Posterior vena cava (tissue), 2 donors: ENCODE measurements around the gene SGK1. TPM values are rescaled to one million over a fixed set of nuclear protein-coding genes. Genes with fewer than 3 reads are reported as not detected.
"Not testable (repeated sequence)": the region's sequence is repeated elsewhere in the genome, so short reads cannot be mapped to it uniquely, and the experiment has no call there.

Experiments used
- DNase-seq: peaks from one replicate; pipeline ENCODE4 v3.0.0-alpha.2; 2020; ENCODE audit warnings: low spot score
- intact Hi-C, 2 donors: fragments of 100-400 bp; cut with DNase I; formaldehyde crosslinking; loops; one replicate each; pipeline versions ENCODE4 v1.14.1 to v1.14.2; 2022 to 2023
- total RNA-seq, 2 donors: library from RNA; stranded (reverse); fragmentation: NEBNext Ultra II Directional; extraction: Animal tissue kit (Norgen Biotek cat#: 25700); gene quantifications; one replicate each; pipeline ENCODE4 v1.2.1, GENCODE V29; 2021
- donor health status: DM: yes; HTN: yes; CAD: no.
- donor health status: DM: yes; HTN: yes; CAD: no.

The SGK1 gene
- total RNA-seq, 2 donors from 2014 or later = 61.1 to 143 TPM

DNA sequence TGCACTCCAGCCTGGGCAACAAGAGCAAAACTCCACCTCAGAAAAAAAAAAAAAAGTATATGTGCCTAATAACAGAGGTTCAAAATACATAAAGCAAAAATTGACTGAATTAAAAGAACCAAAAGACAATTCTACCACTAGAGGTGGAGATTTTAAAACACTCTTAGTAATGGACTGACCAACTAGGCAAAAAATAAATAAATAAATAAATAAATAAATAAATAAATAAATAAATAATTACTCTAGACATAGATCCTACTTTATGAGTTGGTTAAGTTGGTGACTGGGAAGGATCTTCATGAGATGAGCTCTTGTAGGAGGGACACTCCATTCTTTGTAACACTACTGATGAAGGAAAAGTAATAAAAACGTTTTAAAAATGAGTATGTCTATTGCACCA, 113.9 kb downstream of the SGK1 start:
- intact Hi-C loops = no loop called here
- DNase-seq = no peak

DNA sequence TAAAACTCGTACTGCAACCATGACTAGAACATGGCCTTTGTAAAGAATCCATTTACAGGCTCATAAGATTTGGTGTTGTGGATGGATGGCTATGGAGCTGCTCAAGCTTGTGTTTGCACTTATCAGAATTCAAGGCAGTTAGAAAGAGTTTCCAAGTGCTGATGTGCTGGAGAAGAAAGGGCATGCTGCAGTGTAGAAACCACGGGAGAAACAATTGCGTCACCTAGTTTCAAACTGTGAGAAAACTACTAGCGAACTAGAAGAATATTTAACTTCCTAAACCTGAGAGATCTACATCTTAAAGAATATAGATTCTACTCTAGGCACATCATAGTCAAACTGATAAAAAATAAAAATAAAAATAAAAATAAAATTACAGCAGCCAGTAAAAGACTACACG, 116.2 kb downstream of the SGK1 start:
- DNase-seq = no peak
- intact Hi-C loops = no loop called here

DNA sequence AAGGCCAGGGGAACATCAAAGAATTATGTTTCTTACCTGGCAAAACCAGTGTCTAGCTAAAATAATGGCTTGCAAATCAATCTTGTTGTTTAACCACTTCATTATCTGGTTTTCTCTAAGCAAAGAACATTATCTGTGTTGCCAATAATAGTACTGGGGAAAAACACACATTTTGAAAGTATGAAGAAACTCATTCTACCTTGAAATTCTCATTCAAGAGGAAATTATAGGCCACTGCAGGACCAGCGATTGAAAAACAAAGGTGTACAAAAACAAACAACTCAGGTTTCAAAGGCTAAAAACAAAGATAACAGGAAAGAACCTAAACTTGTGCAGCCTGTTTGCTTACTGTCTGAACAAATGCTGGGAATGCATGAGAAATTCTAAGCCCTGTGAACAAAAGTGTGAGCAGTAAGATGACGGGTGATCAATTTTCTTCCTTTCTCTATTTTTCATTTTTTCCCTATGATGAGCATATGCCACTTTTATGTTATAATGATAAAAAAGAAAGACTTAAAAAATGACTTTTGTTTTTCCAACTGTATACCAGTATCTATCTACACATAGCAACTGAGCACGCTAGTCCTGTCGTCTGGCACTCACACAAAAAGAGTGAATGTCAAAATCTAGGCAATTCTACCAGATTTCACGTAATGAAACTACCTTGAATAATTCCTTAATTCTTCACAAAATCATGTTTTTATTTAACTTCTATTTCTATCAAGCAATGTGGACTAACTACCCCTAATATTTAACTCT, 117.9 kb downstream of the SGK1 start:
- DNase-seq = no peak
- intact Hi-C loops = no loop called here

DNA sequence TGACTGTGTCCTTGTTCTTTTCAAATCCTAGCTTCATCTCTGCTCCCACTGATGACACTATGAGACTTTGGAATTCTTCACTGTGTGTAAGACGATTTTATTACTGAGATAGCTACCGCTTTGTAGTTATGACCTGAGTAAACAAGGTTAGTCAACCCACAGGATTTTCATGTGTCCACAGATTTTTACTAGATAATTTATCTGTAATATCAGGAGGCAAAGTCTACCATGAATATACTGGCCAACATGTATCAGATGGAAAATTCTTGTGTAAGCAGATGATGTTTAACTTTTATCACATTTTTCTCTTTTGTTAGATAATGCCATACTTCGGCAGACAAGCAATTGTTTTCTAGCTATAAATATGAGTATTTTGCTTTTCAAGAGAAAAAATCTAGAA, 119.8 kb downstream of the SGK1 start:
- intact Hi-C loops = no loop called here

DNA sequence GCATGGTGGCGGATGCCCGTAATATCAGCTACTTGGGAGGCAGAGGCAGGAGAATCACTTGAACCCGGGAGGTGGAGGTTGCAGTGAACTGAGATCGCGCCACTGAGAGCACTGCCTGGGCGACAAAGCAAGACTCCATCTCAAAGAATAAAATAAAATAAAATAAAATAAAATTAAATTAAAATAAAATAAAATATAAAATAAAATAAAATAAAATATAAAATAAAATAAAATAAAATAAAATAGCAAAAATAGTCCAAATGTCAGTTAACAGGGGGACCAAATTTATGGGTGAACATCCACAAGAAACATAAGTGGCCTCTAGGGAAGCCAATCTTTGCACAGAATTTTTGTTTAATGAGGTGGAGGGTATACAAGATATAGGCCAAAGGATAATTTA, 120.2 kb downstream of the SGK1 start:
- DNase-seq, intact Hi-C loops: not testable (repeated sequence)

More for the DNA sequence above, 119.8 kb downstream of the SGK1 start:
- DNase-seq = no peak

DNA sequence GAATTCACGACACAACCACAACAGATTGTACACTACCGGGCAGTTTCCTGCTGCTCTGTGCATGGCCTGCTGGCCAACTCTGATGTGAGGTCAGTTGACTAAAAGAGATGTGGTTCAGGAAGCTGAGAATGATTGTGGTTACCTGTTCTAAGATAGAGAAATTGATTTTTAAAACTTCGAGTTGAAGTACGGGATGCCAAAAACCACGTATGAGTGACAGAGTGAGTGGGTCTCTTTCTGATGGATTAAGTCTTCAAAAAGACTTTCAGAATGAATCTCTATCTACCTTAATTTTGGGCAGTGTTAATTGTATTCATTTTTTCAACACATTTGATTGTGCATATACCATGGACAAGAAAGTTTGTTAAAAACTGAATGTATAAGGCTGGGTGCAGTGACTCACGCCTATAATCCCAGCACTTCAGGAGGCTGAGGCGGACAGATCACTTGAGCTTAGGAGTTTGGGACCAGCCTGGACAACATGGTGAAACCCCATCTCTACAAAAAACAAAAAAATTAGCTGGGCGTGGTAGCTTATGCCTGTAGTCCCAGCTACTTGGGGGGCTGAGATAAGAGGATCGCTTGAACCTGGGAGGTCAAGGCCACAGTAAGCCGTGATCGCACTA, 121.2 kb downstream of the SGK1 start:
- intact Hi-C loops = no loop called here
- DNase-seq = no peak

DNA sequence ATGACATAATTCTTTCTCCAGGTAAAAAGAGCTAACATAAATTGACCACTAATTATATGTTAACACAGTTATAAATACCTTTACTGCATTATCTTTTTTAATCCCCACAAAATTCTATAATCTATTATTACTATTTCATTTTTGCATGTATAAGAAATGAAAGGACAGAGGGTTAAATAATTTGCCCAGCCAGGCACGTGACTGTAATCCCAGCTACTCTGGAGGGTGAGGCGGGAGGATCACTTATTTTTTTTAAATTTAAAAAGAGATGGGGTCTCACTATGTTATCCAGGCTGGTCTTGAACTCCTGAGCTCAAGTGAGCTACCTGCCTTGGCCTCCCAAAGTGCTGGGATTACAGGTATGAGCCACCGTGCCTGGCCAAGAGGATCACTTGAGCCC, 121.9 kb downstream of the SGK1 start:
- no peak for DNase-seq
- intact Hi-C loops = no loop called here

DNA sequence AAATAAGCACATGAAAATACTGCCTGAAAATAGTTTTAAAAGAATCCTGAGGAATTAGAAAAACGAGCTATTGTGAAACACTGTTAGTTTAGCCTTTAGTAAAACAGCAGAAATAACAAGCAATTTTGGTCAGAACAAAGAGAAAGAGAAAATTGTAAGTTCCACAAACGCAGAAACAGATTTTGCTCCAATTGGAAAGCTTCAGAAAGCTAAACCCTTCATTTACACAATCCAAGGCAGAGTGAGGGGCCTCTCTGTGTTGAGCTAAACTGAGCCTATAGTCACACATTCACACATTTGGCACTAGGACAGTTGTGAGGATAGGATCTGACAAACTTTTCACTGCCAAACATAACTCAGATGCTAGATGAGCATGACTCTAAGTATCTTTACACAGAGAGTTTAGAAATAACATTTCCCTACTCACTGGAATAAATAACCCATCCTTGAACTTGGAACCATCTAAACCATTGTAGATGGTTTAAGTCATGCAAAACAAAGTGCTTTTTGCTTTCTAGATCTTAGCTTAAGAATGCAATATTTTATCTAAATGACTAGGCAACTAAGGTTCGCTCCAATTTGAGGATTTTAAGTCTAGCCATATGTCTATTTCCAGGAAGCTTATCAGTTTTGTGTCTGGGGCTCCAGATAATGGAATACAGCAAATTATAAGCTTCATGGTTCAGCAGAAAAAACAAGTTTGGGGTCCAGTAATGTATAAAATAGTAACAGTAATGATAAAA, 122.6 kb downstream of the SGK1 start:
- intact Hi-C loops = no loop called here
- DNase-seq = no peak

DNA sequence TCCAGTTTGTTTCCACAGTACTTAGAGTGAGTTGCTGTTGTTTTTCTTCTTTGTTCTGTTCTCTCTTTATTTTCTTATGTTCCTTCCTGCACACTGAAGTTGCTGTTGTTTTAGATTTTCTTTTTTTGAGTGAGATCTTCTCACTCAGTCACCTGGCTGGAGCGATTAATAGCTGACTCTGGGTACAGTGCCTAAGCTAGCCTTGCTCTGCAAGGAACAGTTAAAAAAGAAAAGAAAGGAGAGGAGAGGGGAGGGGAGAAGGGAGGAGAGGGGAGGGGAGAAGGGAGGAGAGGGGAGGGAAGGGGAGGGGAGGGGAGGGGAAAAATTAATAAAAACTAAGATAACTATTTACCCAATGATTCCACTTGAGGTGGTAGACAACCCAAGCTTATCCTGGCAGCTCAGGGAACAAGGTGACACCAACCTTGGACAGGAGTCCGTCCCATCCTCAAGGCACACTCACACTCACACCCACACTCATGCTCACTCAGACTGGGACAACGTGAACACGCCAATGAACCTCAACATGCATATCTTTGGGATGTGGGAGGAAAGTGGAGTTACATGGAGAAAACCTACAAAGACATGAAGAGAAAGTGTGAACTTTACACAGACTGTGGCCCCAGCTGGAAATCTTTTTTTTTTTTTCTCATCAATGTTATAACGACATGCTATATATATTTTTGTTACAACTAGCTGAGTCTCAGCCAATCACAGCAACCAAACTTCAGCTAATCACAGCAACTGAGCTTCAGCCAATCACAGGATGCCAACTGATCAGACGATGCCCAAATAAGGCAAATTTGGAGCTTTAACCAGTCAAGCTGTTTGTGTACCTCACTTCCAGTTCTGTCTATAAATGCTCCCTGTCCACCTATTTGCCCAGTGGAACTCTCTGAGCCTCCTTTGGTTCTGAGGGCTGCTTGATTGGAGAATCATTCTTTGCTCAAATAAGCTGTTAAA, 124.1 kb downstream of the SGK1 start:
- DNase-seq = no peak
- intact Hi-C loops = no loop called here

DNA sequence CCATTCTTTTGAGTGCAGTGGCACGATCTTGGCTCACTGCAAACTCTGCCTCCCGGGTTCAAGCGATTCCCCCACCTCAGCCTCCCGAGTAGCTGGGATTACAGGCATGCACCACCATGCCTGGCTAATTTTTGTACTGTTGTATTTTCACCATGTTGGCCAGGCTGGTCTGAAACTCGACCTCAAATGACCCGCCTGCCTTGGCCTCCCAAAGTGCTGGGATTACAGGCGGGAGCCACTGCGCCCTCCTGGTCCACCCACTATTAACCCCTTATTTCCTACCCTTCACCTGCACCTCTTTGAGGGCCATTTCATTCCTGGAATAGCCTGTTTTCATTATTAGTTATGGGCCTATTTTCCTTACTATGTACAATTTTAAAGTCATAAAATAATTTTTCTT, 125.3 kb downstream of the SGK1 start:
- DNase-seq, intact Hi-C loops: not testable (repeated sequence)

DNA sequence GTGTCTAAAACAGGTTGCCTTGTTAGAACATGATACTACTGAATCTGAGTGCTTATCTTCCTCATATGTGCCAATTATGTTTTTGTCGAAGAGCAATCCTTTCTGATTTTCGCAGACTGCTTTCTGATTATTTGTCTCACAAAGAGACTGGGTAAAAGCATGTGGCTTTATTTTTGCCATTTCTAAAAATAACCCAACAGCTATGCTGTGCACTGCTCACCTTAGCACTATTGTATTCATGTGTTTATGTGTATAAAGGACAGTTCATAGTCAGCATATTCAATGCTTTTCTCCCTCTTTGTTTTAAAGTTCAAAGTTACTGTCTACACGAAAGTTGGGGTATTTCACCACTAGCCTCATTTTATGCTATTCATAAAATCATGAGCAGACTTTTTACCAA, 127.0 kb downstream of the SGK1 start:
- intact Hi-C loops = no loop called here

DNA sequence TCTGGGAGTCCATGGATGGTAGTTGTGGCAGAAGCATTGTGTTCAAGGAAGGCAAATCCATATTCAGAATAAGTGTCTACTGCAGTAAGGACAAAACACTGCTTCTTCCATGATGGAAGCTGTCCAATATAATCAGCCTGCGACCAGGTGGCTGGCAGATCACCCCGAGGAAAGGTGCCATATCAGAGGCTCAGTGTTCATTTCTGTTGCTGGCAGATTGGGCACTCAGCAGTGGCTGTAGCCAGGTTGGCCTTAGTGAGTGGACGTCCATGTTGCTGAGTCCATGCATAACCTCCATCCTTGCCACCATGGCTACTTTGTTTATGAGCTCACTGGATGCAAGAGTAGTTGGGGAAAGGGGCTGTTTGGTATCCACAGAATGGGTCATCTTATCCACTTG, 130.2 kb downstream of the SGK1 start:
- DNase-seq = no peak
- intact Hi-C loops = no loop called here

More for the DNA sequence above, 127.0 kb downstream of the SGK1 start:
- no peak for DNase-seq

DNA sequence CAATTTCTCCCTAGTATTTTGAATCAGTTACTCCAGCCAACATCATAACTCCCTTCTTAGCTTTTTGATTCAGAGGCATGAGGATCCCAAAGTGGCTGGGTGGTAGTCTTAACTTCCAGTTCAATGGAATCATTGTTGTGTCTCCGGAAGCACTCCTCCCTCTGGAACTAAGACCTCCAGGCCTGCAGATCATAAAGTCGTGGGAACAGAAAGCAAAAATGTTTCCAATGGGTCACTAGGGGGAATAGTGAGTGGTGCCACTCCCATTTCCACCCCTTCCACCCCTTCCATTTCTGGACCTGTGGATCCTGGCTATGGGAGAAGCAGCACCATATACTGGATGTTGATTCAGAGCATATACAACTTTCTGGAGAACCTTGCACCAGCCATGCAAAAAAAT, 130.8 kb downstream of the SGK1 start:
- intact Hi-C loops = no loop called here

DNA sequence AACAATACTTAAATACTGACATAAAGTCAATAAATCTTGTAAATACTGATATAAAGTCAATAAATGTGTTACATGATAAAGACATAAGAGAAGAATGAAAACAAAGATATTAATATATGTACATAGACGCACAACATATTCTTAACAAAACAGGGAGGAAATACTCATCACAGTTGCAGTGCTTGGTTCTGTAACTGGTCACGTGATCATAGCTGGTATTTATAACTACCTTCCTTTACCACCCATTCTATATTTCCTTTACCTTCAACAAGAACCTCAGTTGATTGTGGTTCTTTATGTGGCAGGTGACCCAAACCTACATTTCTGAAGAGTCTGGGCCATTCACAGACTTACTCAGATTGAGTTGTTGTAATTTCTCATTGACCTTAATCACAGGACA, 131.6 kb downstream of the SGK1 start:
- intact Hi-C loops = no loop called here
- DNase-seq = no peak

More for the DNA sequence above, 130.8 kb downstream of the SGK1 start:
- no peak for DNase-seq

DNA sequence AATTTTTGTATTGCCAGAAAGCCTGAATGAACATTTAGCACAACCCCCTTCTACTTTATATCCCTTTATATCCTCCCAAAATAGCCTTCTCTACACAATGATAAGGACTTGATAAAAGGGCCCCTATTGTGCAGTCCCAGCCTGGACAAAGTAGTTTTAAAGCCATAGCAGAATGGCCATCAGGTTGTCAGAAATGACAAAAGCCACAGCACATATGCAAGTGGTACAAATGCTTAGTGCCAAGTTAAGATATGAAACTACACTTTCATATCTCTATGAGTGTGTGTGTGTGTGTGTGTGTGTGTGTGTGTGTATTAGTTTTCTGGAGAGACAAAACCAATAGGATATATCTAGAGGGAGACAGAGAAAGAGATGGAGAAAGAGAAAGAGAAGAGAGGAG, 132.6 kb downstream of the SGK1 start:
- no peak for DNase-seq
- intact Hi-C loops = no loop called here

DNA sequence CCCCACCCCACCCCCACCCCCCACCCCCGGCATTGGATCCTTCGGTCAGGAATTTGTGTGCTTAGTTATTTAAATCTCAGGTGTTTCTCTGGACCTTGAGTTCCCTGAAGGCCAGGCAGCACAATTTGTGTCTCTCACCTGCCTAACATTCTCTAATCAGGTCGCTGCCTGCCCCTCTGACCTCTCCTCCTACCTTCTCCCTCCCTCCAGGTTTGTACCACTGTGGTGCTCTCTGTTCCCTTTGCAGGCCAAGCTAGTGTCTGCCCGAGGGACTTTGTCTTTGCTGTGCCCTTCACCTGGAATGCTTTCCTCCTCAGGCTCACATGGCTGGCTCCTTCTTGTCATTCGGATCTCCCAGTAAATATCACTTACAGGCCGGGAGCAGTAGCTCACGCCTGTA, 134.1 kb downstream of the SGK1 start:
- intact Hi-C loops = no loop called here
- no peak for DNase-seq

DNA sequence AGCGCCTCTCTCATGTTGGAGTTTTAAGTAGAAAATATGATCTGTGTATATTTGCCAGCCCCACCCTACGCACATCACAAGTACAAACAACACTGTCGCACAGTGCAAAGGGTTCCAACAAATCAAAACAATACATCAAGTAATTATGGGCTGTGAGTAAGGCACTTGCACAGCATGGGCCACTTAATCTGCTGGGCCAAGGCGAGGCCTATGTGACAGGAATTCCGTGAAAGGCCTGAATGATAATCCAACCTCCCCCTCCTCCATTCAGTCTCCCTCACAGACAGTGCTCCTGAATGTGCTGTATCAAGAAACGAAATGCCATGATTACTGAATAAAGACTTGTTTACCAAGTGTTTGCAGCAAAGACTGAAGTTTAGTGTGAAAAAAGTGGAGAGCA, 135.4 kb downstream of the SGK1 start:
- intact Hi-C loops = no loop called here

DNA sequence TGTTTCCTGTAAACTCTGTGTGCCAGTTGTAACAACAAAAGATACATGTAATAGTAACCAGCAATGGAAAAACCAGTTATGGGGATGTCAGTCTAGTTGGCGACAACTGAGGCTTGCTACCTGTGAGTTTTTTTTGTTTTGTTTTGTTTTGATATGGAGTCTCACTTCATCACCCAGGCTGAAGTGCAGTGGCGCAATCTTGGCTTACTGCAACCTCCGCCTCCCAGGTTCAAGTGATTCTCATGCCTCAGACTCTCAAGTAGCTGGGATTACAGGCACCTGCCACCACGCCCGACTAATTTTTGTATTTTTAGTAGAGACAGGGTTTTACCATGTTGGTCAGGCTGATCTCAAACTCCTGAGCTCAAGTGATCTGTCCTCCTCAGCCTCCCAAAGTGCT, 136.2 kb downstream of the SGK1 start:
- DNase-seq, intact Hi-C loops: not testable (repeated sequence)

More for the DNA sequence above, 135.4 kb downstream of the SGK1 start:
- no peak for DNase-seq

DNA sequence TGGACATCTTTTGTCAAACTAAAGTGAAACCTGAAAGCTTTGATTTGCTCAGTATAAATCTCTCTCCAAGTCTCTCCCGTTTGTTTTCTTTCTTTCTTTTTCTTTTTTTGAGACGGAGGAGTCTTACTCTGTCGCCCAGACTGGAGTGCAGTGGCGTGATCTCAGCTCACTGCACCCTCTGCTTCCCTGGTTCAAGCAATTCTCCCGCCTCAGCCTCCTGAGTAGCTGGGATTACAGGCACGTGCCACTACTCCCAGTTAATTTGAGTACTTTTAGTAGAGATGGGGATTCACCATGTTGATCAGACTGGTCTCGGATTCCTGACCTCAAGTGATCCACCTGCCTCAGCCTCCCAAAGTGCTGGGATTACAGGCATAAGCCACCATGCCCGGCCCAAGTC, 136.7 kb downstream of the SGK1 start:
- DNase-seq, intact Hi-C loops: not testable (repeated sequence)
